SK-N-SH treated with all-trans-retinoic acid at 6 μM for 48 hours (cell line): ENCODE results near the gene PRR5L.

Source experiments
- ATAC-seq: fragments of 200-7000 bp; cut with Tn5 transposase; 3 replicates; pipeline ENCODE4 v1.9.1; 2020; ENCODE audit warnings: mild to moderate bottlenecking, moderate library complexity
- ARNTL ChIP-seq: fragments of 450-650 bp; formaldehyde crosslinking; IDR thresholded peaks from 2 replicates; pipeline ENCODE4 v1.5.0; 2020; ENCODE audit warnings: low read depth, mild to moderate bottlenecking, moderate library complexity, borderline replicate concordance
- BACH2 ChIP-seq: fragments of 250-450 bp; sonication (Bioruptor Pico); IDR thresholded peaks from 2 replicates; pipeline ENCODE4 v1.9.0; 2021; ENCODE audit warnings: mild to moderate bottlenecking, borderline replicate concordance
- CREB5 ChIP-seq: fragments of 250-450 bp; sonication (Bioruptor Pico); IDR thresholded peaks from 2 replicates; pipeline ENCODE4 v1.5.1; 2020; ENCODE audit warnings: low read depth, mild to moderate bottlenecking, moderate library complexity
- CSDC2 ChIP-seq: fragments of 250-450 bp; sonication (Bioruptor Pico); IDR thresholded peaks from 2 replicates; pipeline ENCODE4 v1.5.0; 2020; ENCODE audit warnings: mild to moderate bottlenecking, moderate library complexity
- CSRNP3 ChIP-seq: fragments of 250-450 bp; sonication (Bioruptor Pico); IDR thresholded peaks from 2 replicates; pipeline ENCODE4 v1.5.1; 2021; ENCODE audit warnings: mild to moderate bottlenecking, moderate library complexity
- ESRRG ChIP-seq: fragments of 250-450 bp; sonication (Bioruptor Pico); IDR thresholded peaks from 2 replicates; pipeline ENCODE4 v1.6.1; 2021; ENCODE audit warnings: mild to moderate bottlenecking
- GLIS3 ChIP-seq: fragments of 250-450 bp; sonication (Bioruptor Pico); IDR thresholded peaks from 2 replicates; pipeline ENCODE4 v1.5.0; 2020; ENCODE audit warnings: mild to moderate bottlenecking, moderate library complexity
- OSR1 ChIP-seq: fragments of 250-450 bp; sonication (Bioruptor Pico); IDR thresholded peaks from 2 replicates; pipeline ENCODE4 v1.8.0; 2022; ENCODE audit warnings: moderate library complexity, mild to moderate bottlenecking, inconsistent platforms
- PATZ1 ChIP-seq: fragments of 250-450 bp; sonication (Bioruptor Pico); IDR thresholded peaks from 2 replicates; pipeline ENCODE4 v1.8.0; 2020; ENCODE audit warnings: mild to moderate bottlenecking, moderate library complexity, borderline replicate concordance
- POU6F1 ChIP-seq: fragments of 250-450 bp; sonication (Bioruptor Pico); IDR thresholded peaks from 2 replicates; pipeline ENCODE4 v1.8.0; 2021; ENCODE audit warnings: low read depth, mild to moderate bottlenecking, moderate library complexity, borderline replicate concordance
- PPARA ChIP-seq: fragments of 250-450 bp; sonication (Bioruptor Pico); IDR thresholded peaks from 2 replicates; pipeline ENCODE4 v1.5.0; 2020; ENCODE audit warnings: mild to moderate bottlenecking, borderline replicate concordance
- RARB ChIP-seq: fragments of 250-450 bp; sonication (Bioruptor Pico); IDR thresholded peaks from 2 replicates; pipeline ENCODE4 v1.8.0; 2021; ENCODE audit warnings: mild to moderate bottlenecking, moderate library complexity
- SNAI2 ChIP-seq: fragments of 250-450 bp; sonication (Bioruptor Pico); IDR thresholded peaks from 2 replicates; pipeline ENCODE4 v1.5.0; 2020; ENCODE audit warnings: mild to moderate bottlenecking, moderate library complexity
- TCF4 ChIP-seq: fragments of 250-450 bp; sonication (Bioruptor Pico); IDR thresholded peaks from 2 replicates; pipeline ENCODE4 v1.8.0; 2021; ENCODE audit warnings: mild to moderate bottlenecking, moderate library complexity, borderline replicate concordance
- TOX ChIP-seq: fragments of 250-450 bp; sonication (Bioruptor Pico); IDR thresholded peaks from 2 replicates; pipeline ENCODE4 v1.8.0; 2021; ENCODE audit warnings: mild to moderate bottlenecking, moderate library complexity, borderline replicate concordance
- TSHZ2 ChIP-seq: fragments of 250-450 bp; sonication (Bioruptor Pico); IDR thresholded peaks from 2 replicates; pipeline ENCODE4 v1.5.0; 2020; ENCODE audit warnings: mild to moderate bottlenecking, moderate library complexity
- ZC3H10 ChIP-seq: fragments of 250-450 bp; sonication (Bioruptor Pico); IDR thresholded peaks from 2 replicates; pipeline ENCODE4 v1.5.1; 2021; ENCODE audit warnings: mild to moderate bottlenecking, moderate library complexity
- ZFP3 ChIP-seq: fragments of 250-450 bp; sonication (Bioruptor Pico); IDR thresholded peaks from 2 replicates; pipeline ENCODE4 v1.5.0; 2020; ENCODE audit warnings: mild to moderate bottlenecking, moderate library complexity
- ZFP30 ChIP-seq: fragments of 450-650 bp; formaldehyde crosslinking; IDR thresholded peaks from 2 replicates; pipeline ENCODE4 v1.5.0; 2022; ENCODE audit warnings: mild to moderate bottlenecking, moderate library complexity
- ZNF565 ChIP-seq: fragments of 450-650 bp; formaldehyde crosslinking; conservative IDR thresholded peaks from 2 replicates; pipeline ENCODE4 v1.5.0; 2020; ENCODE audit warnings: low read depth, mild to moderate bottlenecking, moderate library complexity
- ZNF70 ChIP-seq: fragments of 450-650 bp; formaldehyde crosslinking; IDR thresholded peaks from 2 replicates; pipeline ENCODE4 v1.5.0; 2020; ENCODE audit warnings: mild to moderate bottlenecking, moderate library complexity
- ZNF8 ChIP-seq: fragments of 450-650 bp; formaldehyde crosslinking; IDR thresholded peaks from 2 replicates; pipeline ENCODE4 v1.5.0; 2020; ENCODE audit warnings: mild to moderate bottlenecking, moderate library complexity

PRR5L gene

GRCh38 chr11:36394056-36394455, 98.0 kb downstream of the PRR5L start:
- no peak for ATAC-seq
- TF ChIP-seq ZNF565 (CRISPR knock-in tag) (no peak), ARNTL (CRISPR knock-in tag) (no peak), BACH2 (CRISPR knock-in tag) (no peak), OSR1 (CRISPR knock-in tag) (no peak), ZNF70 (no peak), POU6F1 (CRISPR knock-in tag) (no peak), GLIS3 (no peak), ZC3H10 (no peak), TCF4 (CRISPR knock-in tag) (no peak), ZNF8 (no peak), ZFP30 (CRISPR knock-in tag) (no peak), CSDC2 (CRISPR knock-in tag) (no peak), TOX (CRISPR knock-in tag) (no peak), ESRRG (CRISPR knock-in tag) (no peak), PATZ1 (no peak), RARB (CRISPR knock-in tag) (no peak), TSHZ2 (CRISPR knock-in tag) (no peak), PPARA (CRISPR knock-in tag) (no peak), SNAI2 (CRISPR knock-in tag) (no peak), CREB5 (CRISPR knock-in tag) (no peak)

- TF ChIP-seq PATZ1 (no peak), CSRNP3 (CRISPR knock-in tag) (no peak), ZC3H10 (no peak), ZNF8 (no peak), POU6F1 (CRISPR knock-in tag) (no peak), ZFP3 (CRISPR knock-in tag) (no peak), ZNF70 (no peak), BACH2 (CRISPR knock-in tag) (no peak), CSDC2 (CRISPR knock-in tag) (no peak)
- TF ChIP-seq, all 23 proteins: peak for 0
- no peak for ATAC-seq
Observed at GRCh38 chr11:36394926-36395325, 98.8 kb downstream of the PRR5L start.
